HCT116 (cell line): ENCODE measurements around the gene ZNF784. TPM values are rescaled to one million over a fixed set of nuclear protein-coding genes. Genes with fewer than 3 reads are reported as not detected.

ENCODE experiments used
- ATAC-seq: fragments of 200-7000 bp; cut with Tn5 transposase; 2 replicates; pipeline ENCODE4 v1.9.1; 2020; ENCODE audit warnings: mild to moderate bottlenecking, moderate library complexity
- BruUV-seq: library from RNA; stranded (reverse); fragments of 400-500 nt; replicated peaks from 2 replicates; lab custom pipeline; 2021; lab: Mats Ljungman, UMichigan
- CTCF ChIA-PET: fragments of 300-600 bp; sonication (Branson Sonifier 250); formaldehyde crosslinking; loops from one replicate; lab custom pipeline; 2021; ENCODE audit warnings: antibody characterized with exemption; lab: Charles Lee
- POLR2A ChIA-PET: fragments of 300-600, 350-600 bp; sonication (Branson Sonifier 250); formaldehyde crosslinking; loops from one replicate; lab custom pipeline; 2021; ENCODE audit warnings: antibody characterized with exemption; lab: Charles Lee
- RAD21 ChIA-PET, 2 experiments: fragments of 300-600 bp; sonication (Branson Sonifier 250); formaldehyde crosslinking; loops; one replicate each; lab custom pipeline; 2023; ENCODE audit warnings: low total read pairs in 2 of 2; ENCODE audit not compliant: uncharacterized antibody in 2 of 2, unreplicated experiment in 2 of 2, low non-redundant PET in 1 of 2; lab: Charles Lee
- DNase-seq: peaks from one replicate; pipeline ENCODE4 v3.0.0-alpha.2; 2010; ENCODE audit warnings: low read depth, low spot score
- H2AFZ ChIP-seq: fragments of 200-600 bp; shearing (Covaris generic), sonication (generic); 2 replicates; pipeline ENCODE4 v1.6.1; 2017; ENCODE audit warnings: low read depth, mixed run types, mixed read lengths, antibody characterized with exemption, low read length; ENCODE audit not compliant: poor library complexity, severe bottlenecking
- H3K27ac ChIP-seq: 2 replicates; pipeline ENCODE4 v1.5.1; 2012; ENCODE audit warnings: low read depth, low read length
- H3K27me3 ChIP-seq: fragments of 200-600 bp; sonication (generic); 2 replicates; pipeline ENCODE4 v1.6.1; 2016; ENCODE audit warnings: mixed run types, low read length, mixed read lengths; ENCODE audit not compliant: insufficient read depth
- H3K36me3 ChIP-seq, 2 experiments: fragments of 200-500 bp in 1 of 2; fragments of 200-600 bp in 1 of 2; sonication (Bioruptor generic) in 1 of 2; sonication (generic) in 1 of 2; 2 replicates each; pipeline versions ENCODE4 v1.5.1 to v1.6.1; 2014 to 2016; ENCODE audit warnings: low read length in 2 of 2, inconsistent platforms in 1 of 2, mixed read lengths in 1 of 2, mixed run types in 1 of 2; ENCODE audit not compliant: insufficient read depth in 2 of 2, control insufficient read depth in 1 of 2
- H3K4me1 ChIP-seq, 2 experiments: fragments of 200-600 bp in 1 of 2; sonication (generic) in 1 of 2; 2 replicates each; pipeline versions ENCODE4 v1.5.1 to v1.6.1; 2012 to 2017; ENCODE audit warnings: low read length in 2 of 2, inconsistent platforms in 1 of 2, mild to moderate bottlenecking in 1 of 2, mixed read lengths in 1 of 2, mixed run types in 1 of 2, moderate library complexity in 1 of 2; ENCODE audit not compliant: insufficient read depth in 2 of 2, control insufficient read depth in 1 of 2
- H3K4me2 ChIP-seq: fragments of 200-600 bp; sonication (generic); 2 replicates; pipeline ENCODE4 v1.6.1; 2017; ENCODE audit warnings: mixed run types, low read length, mixed read lengths
- H3K4me3 ChIP-seq, 2 experiments: fragments of 200-600 bp in 1 of 2; sonication (generic) in 1 of 2; replicated peaks in 1 of 2; 2 replicates each; pipeline ENCODE4 v1.5.1; 2011 to 2016; ENCODE audit warnings: low read length in 2 of 2, control low read depth in 1 of 2, low read depth in 1 of 2, mild to moderate bottlenecking in 1 of 2, mixed read lengths in 1 of 2, mixed run types in 1 of 2
- H3K79me2 ChIP-seq: fragments of 200-600 bp; sonication (generic); 2 replicates; pipeline ENCODE4 v1.6.1; 2017; ENCODE audit warnings: mild to moderate bottlenecking, mixed run types, low read length, moderate library complexity, mixed read lengths; ENCODE audit not compliant: insufficient read depth
- H3K9ac ChIP-seq: fragments of 200-600 bp; sonication (generic); 2 replicates; pipeline ENCODE4 v1.6.1; 2016; ENCODE audit warnings: low read length, mixed read lengths
- H3K9me2 ChIP-seq: fragments of 200-600 bp; sonication (generic), shearing (Covaris generic); 2 replicates; pipeline ENCODE4 v1.6.1; 2017; ENCODE audit warnings: mixed run types, mild to moderate bottlenecking, moderate library complexity; ENCODE audit not compliant: insufficient read depth
- H3K9me3 ChIP-seq, 2 experiments: fragments of 200-500 bp in 1 of 2; fragments of 200-600 bp in 1 of 2; sonication (Bioruptor generic) in 1 of 2; sonication (generic) in 1 of 2; 2 replicates each; pipeline ENCODE4 v1.6.1; 2014 to 2017; ENCODE audit warnings: low read length in 2 of 2, mixed read lengths in 2 of 2, inconsistent platforms in 1 of 2, low read depth in 1 of 2, mild to moderate bottlenecking in 1 of 2, mixed run types in 1 of 2, moderate library complexity in 1 of 2; ENCODE audit not compliant: control insufficient read depth in 1 of 2, insufficient read depth in 1 of 2
- H4K20me1 ChIP-seq: fragments of 200-600 bp; sonication (generic), shearing (Covaris generic); 2 replicates; pipeline ENCODE4 v1.6.1; 2017; ENCODE audit warnings: mixed run types, mild to moderate bottlenecking, moderate library complexity; ENCODE audit not compliant: insufficient read depth
- CEBPB ChIP-seq: IDR thresholded peaks from 2 replicates; pipeline ENCODE4 v1.6.1; 2012; ENCODE audit warnings: low read depth
- EZH2 ChIP-seq: fragments of 200-600 bp; sonication (generic); IDR thresholded peaks from 2 replicates; pipeline ENCODE4 v1.6.1; 2017; ENCODE audit warnings: antibody characterized with exemption, mixed run types
- POLR2AphosphoS5 ChIP-seq: IDR thresholded peaks from 2 replicates; pipeline ENCODE4 v1.6.1; 2011; ENCODE audit warnings: mild to moderate bottlenecking, low read depth, low read length, moderate library complexity
- SP1 ChIP-seq: IDR thresholded peaks from 2 replicates; pipeline ENCODE4 v1.6.1; 2012; ENCODE audit warnings: low read depth
- TCF7L2 ChIP-seq: IDR thresholded peaks from 2 replicates; pipeline ENCODE4 v1.7.0; 2011; ENCODE audit warnings: borderline replicate concordance, inconsistent platforms; ENCODE audit not compliant: insufficient read depth, insufficient read length; ENCODE audit errors: extremely low read depth
- ZFX ChIP-seq: fragments of 450-650 bp; IDR thresholded peaks from 2 replicates; pipeline ENCODE4 v1.6.1; 2017
- intact Hi-C: fragments of 100-400 bp; cut with micrococcal nuclease; formaldehyde crosslinking; loops from 2 replicates; pipeline ENCODE4 v1.10.0; 2022
- total RNA-seq: library from RNA; stranded (reverse); gene quantifications from one replicate; pipeline ENCODE4 v1.2.1, GENCODE V29; 2021; ENCODE audit not compliant: unreplicated experiment
- TF ChIP-seq, protein P1 (sequence below): IDR thresholded peaks from 2 replicates; pipeline ENCODE4 v1.6.1; 2011; ENCODE audit warnings: mild to moderate bottlenecking, low read length, moderate library complexity; ENCODE audit not compliant: insufficient replicate concordance; ENCODE audit errors: extremely low read depth
- TF ChIP-seq, protein P2 (sequence below), 3 experiments: fragments of 200-600 bp in 1 of 3; sonication (generic) in 1 of 3; IDR thresholded peaks in 2 of 3; conservative IDR thresholded peaks in 1 of 3; 2 replicates each; pipeline ENCODE4 v1.5.1; 2012 to 2017; ENCODE audit warnings: low read depth in 2 of 3, low read length in 2 of 3, antibody characterized with exemption in 1 of 3, borderline replicate concordance in 1 of 3, control low read depth in 1 of 3, mild to moderate bottlenecking in 1 of 3, mixed read lengths in 1 of 3, mixed run types in 1 of 3, moderate library complexity in 1 of 3; ENCODE audit not compliant: insufficient read depth in 1 of 3

Gene ZNF784
- total RNA-seq, 1 experiment from 2014 or later = 5.3 TPM

DNA sequence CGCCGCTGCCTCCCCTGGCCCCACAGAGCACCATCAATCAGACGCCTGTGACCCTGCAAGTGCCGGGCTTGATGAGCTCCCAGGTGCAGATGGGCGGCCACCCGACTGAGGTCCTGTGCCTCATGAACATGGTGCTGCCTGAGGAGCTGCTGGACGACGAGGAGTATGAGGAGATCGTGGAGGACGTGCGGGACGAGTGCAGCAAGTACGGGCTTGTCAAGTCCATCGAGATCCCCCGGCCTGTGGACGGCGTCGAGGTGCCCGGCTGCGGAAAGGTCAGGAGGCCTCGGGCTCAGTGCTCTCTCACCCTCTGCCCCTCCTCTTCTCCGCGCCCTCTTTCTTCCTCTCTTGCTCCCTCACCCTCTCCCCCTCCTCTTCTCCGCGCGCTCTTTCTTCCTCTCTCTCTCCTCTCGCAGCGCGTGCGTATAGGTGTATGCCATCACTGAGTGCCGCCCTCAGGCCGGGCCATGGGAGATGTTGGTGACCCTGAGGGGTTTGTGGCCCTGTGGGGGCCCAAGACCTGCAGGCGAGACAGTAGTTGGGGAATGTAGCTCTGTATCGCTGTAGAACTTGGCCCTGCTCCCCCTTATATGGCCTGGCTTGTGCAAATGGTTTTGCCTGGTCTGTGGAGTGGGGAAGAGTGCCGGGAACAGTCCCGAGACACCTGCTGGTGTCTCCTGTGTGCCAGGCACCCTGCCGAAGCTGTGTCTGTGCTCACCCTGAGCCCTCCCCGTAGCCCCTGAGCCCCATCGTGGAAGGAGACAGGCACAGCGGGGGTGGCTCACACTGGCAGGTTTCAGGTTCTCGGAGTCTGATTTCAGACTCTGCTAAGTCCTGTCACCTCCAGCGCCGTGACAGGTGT, 45.3 kb upstream of the ZNF784 start:
- TF ChIP-seq SP1 = no peak
- TF ChIP-seq CEBPB = no peak
- no peak for TF ChIP-seq POLR2AphosphoS5
- TF ChIP-seq ZFX = no peak
- TF ChIP-seq, all 23 proteins: peak for 0
- H3K79me2 ChIP-seq = peaks cover 95% of the 10 kb centered on the region
- no peaks in the 10 kb centered on the region for H3K9me2 ChIP-seq
- no peak overlapping the region for H3K4me3 ChIP-seq
- no peak overlapping the region for H3K4me2 ChIP-seq
- no peak for DNase-seq
- ChIA-PET POLR2A (no interaction called here), CTCF (no interaction called here), RAD21 (no interaction called here)
- BruUV-seq = no TSS peak
- peaks cover 14% of the 10 kb centered on the region; the same call in 1 of the 2 replicates for H4K20me1 ChIP-seq
- peaks cover 31 to 49% of the 10 kb centered on the region in 2 experiments for H3K36me3 ChIP-seq
- H3K9ac ChIP-seq = no peak overlapping the region
- ATAC-seq = no peak
- H2AFZ ChIP-seq = no peak overlapping the region
- H3K27ac ChIP-seq = no peak overlapping the region; the same call in 1 of the 2 replicates
- H3K27me3 ChIP-seq = no peaks in the 10 kb centered on the region
- H3K9me3 ChIP-seq = no peaks in the 10 kb centered on the region
- H3K4me1 ChIP-seq = peaks cover 7 to 49% of the 10 kb centered on the region in 2 experiments
- intact Hi-C loops = no loop called here

DNA sequence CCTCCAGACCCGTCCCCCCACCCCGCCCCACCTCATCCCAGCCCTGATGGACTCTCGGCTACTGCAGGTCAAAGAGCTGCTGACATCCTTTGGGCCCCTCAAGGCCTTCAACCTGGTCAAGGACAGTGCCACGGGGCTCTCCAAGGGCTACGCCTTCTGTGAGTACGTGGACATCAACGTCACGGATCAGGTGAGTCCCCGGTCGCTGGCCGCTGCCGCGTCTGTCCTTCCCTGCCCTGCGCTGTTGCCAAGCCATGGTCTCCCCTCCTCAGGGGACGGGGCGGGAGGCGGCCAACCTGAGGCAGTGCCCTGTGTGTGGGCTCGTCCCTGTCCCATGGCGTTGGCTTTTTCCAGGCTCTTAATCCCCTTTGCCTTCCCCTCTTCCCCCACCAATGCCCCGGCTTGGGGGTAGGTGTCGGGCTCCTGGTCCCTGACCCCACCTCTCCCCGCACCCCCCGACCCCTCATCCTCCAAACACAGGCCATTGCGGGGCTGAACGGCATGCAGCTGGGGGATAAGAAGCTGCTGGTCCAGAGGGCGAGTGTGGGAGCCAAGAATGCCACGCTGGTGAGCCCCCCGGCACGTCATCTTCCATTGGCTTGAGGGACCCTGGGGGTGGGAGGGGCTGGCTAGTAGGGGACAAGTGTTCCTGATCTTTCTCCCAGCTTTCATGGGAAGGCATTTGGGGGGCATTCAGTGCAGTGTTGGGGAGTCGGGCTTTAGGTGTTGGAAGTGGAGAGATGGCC, 44.4 kb upstream of the ZNF784 start:
- Histone ChIP-seq H3K9me2 (no peaks in the 10 kb centered on the region), H3K4me3 (no peak overlapping the region), H3K9ac (no peak overlapping the region), H3K79me2 (peaks cover 99% of the 10 kb centered on the region), H2AFZ (no peak overlapping the region), H3K9me3 (no peaks in the 10 kb centered on the region), H3K27me3 (no peaks in the 10 kb centered on the region), H3K4me2 (no peak overlapping the region), H3K4me1 (peaks cover 7 to 42% of the 10 kb centered on the region in 2 experiments), H3K27ac (no peak overlapping the region), H4K20me1 (peaks cover 14% of the 10 kb centered on the region; the same call in 1 of the 2 replicates), H3K36me3 (peaks cover 37 to 57% of the 10 kb centered on the region in 2 experiments)
- BruUV-seq = no TSS peak
- no peak for ATAC-seq
- intact Hi-C loops = no loop called here
- ChIA-PET RAD21 (no interaction called here), CTCF (no interaction called here), POLR2A (no interaction called here)
- TF ChIP-seq, protein P1, sequence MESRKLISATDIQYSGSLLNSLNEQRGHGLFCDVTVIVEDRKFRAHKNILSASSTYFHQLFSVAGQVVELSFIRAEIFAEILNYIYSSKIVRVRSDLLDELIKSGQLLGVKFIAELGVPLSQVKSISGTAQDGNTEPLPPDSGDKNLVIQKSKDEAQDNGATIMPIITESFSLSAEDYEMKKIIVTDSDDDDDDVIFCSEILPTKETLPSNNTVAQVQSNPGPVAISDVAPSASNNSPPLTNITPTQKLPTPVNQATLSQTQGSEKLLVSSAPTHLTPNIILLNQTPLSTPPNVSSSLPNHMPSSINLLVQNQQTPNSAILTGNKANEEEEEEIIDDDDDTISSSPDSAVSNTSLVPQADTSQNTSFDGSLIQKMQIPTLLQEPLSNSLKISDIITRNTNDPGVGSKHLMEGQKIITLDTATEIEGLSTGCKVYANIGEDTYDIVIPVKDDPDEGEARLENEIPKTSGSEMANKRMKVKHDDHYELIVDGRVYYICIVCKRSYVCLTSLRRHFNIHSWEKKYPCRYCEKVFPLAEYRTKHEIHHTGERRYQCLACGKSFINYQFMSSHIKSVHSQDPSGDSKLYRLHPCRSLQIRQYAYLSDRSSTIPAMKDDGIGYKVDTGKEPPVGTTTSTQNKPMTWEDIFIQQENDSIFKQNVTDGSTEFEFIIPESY = no peak
- TF ChIP-seq POLR2AphosphoS5 = no peak
- no peak for TF ChIP-seq TCF7L2
- no peak for TF ChIP-seq EZH2
- no peak for TF ChIP-seq SP1
- TF ChIP-seq, protein P2, sequence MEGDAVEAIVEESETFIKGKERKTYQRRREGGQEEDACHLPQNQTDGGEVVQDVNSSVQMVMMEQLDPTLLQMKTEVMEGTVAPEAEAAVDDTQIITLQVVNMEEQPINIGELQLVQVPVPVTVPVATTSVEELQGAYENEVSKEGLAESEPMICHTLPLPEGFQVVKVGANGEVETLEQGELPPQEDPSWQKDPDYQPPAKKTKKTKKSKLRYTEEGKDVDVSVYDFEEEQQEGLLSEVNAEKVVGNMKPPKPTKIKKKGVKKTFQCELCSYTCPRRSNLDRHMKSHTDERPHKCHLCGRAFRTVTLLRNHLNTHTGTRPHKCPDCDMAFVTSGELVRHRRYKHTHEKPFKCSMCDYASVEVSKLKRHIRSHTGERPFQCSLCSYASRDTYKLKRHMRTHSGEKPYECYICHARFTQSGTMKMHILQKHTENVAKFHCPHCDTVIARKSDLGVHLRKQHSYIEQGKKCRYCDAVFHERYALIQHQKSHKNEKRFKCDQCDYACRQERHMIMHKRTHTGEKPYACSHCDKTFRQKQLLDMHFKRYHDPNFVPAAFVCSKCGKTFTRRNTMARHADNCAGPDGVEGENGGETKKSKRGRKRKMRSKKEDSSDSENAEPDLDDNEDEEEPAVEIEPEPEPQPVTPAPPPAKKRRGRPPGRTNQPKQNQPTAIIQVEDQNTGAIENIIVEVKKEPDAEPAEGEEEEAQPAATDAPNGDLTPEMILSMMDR (IDR thresholded peaks at IDR 0.05 in 2 of 3, conservative IDR thresholded peaks at IDR 0.05 in 1 of 3; ENCODE audit: borderline replicate concordance in 1 of 3, insufficient read depth in 1 of 3, low read depth in 2 of 3, low read length in 2 of 3) = no peak
- DNase-seq = no peak
